ENCODE results near the gene KRTAP12-4. TPM values are rescaled to one million over a fixed set of nuclear protein-coding genes. Genes with fewer than 3 reads are reported as not detected.

The KRTAP12-4 gene
- total RNA-seq, 4 donors from 2014 or later, result not detected

- no peak for TF ChIP-seq CTCF (IDR thresholded peaks at IDR 0.05)
- TF ChIP-seq EP300 (IDR thresholded peaks at IDR 0.05), result no peak
- TF ChIP-seq POLR2A (IDR thresholded peaks at IDR 0.05; ENCODE audit: low read depth), result no peak
- H3K4me1 ChIP-seq, result no peaks in the 10 kb centered on the region
- no peak within 1 kb of the TSS for H3K4me3 ChIP-seq
- H3K9me3 ChIP-seq, result peaks cover 0 to 13% (median 6%) of the 10 kb centered on the region in 4 donors
- no peak within 1 kb of the TSS for H3K27ac ChIP-seq (replicated peaks in 1 of 4)
- intact Hi-C loops (cut with DNase I), result no loop called here
- H3K27me3 ChIP-seq, result peaks cover 0 to 46% (median 0%) of the 10 kb centered on the region in 4 donors
- DNase-seq (ENCODE audit: extremely low spot score), result no peak
- whole genome bisulfite sequencing, result 77% methylated on average over 26 of the region's 26 CpGs
- H3K36me3 ChIP-seq, result no peaks in the 10 kb centered on the region
Observed at GRCh38 chr21:44657635-44658540, 3.4 kb upstream of the KRTAP12-4 start, which contains the start of gene KRTAP12-3. KRTAP12-3 (plus strand) TSS chr21:44657932; CDS start chr21:44657980, 48 bp downstream.

GRCh38 chr21:44656868-44657267, 2.4 kb upstream of the KRTAP12-4 start:
- peaks cover 0 to 13% (median 6%) of the 10 kb centered on the region in 4 donors for H3K9me3 ChIP-seq
- 62% methylated on average over 1 of the region's 1 CpG for WGBS
- intact Hi-C loops (cut with DNase I), result no loop called here
- H3K4me1 ChIP-seq, result no peaks in the 10 kb centered on the region
- H3K27ac ChIP-seq (replicated peaks in 1 of 4), result no peak overlapping the region
- no peak for TF ChIP-seq POLR2AphosphoS5 (IDR thresholded peaks at IDR 0.05)
- TF ChIP-seq CTCF (IDR thresholded peaks at IDR 0.05), result no peak
- no peak for TF ChIP-seq POLR2A (IDR thresholded peaks at IDR 0.05; ENCODE audit: low read depth)
- no peak for TF ChIP-seq EP300 (IDR thresholded peaks at IDR 0.05)
- peaks cover 0 to 46% (median 0%) of the 10 kb centered on the region in 4 donors for H3K27me3 ChIP-seq
- no peaks in the 10 kb centered on the region for H3K36me3 ChIP-seq
- H3K4me3 ChIP-seq, result no peak overlapping the region
- DNase-seq (ENCODE audit: extremely low spot score), result no peak

GRCh38 chr21:44653656-44654575, 543 bp downstream of the KRTAP12-4 start:
- 77% methylated on average over 12 of the region's 17 CpGs for WGBS

GRCh38 chr21:44653123-44653522, 1.3 kb downstream of the KRTAP12-4 start:
- no peak overlapping the region for H3K27ac ChIP-seq (replicated peaks in 1 of 4)
- no peak overlapping the region for H3K4me3 ChIP-seq
- no peak for TF ChIP-seq EP300 (IDR thresholded peaks at IDR 0.05)
- TF ChIP-seq POLR2AphosphoS5 (IDR thresholded peaks at IDR 0.05), result no peak
- no peak for TF ChIP-seq POLR2A (IDR thresholded peaks at IDR 0.05; ENCODE audit: low read depth)
- peak; percentile 55 for DNase-seq (ENCODE audit: extremely low spot score)
- WGBS, result 58% methylated on average over 14 of the region's 14 CpGs
- H3K9me3 ChIP-seq, result peaks cover 0 to 13% (median 6%) of the 10 kb centered on the region in 4 donors
- intact Hi-C loops (cut with DNase I), result no loop called here
- H3K27me3 ChIP-seq, result peaks cover 0 to 66% (median 0%) of the 10 kb centered on the region in 4 donors
- no peaks in the 10 kb centered on the region for H3K4me1 ChIP-seq
- H3K36me3 ChIP-seq, result no peaks in the 10 kb centered on the region

More at GRCh38 chr21:44653656-44654575, 543 bp downstream of the KRTAP12-4 start:
- Histone ChIP-seq H3K4me1 (no peaks in the 10 kb centered on the region), H3K27ac (replicated peaks in 1 of 4) (no peak overlapping the region), H3K27me3 (peaks cover 0 to 66% (median 0%) of the 10 kb centered on the region in 4 donors), H3K9me3 (peaks cover 0 to 13% (median 6%) of the 10 kb centered on the region in 4 donors), H3K4me3 (no peak overlapping the region), H3K36me3 (no peaks in the 10 kb centered on the region)
- TF ChIP-seq POLR2AphosphoS5 (IDR thresholded peaks at IDR 0.05) (peak in 1 of 2 donors; percentile 8), CTCF (IDR thresholded peaks at IDR 0.05) (no peak)
- peak; percentile 79 for DNase-seq (ENCODE audit: extremely low spot score)
- intact Hi-C loops (cut with DNase I), result no loop called here
